Midbrain (tissue), 1 donor: ENCODE results near the gene MPP2.
"Not testable (repeated sequence)": the region's sequence is repeated elsewhere in the genome, so short reads cannot be mapped to it uniquely, and the experiment has no call there.

ENCODE experiments used
- DNase-seq: peaks from one replicate; lab custom pipeline; 2025; lab: John Stamatoyannopoulos, UW

The MPP2 gene

DNA sequence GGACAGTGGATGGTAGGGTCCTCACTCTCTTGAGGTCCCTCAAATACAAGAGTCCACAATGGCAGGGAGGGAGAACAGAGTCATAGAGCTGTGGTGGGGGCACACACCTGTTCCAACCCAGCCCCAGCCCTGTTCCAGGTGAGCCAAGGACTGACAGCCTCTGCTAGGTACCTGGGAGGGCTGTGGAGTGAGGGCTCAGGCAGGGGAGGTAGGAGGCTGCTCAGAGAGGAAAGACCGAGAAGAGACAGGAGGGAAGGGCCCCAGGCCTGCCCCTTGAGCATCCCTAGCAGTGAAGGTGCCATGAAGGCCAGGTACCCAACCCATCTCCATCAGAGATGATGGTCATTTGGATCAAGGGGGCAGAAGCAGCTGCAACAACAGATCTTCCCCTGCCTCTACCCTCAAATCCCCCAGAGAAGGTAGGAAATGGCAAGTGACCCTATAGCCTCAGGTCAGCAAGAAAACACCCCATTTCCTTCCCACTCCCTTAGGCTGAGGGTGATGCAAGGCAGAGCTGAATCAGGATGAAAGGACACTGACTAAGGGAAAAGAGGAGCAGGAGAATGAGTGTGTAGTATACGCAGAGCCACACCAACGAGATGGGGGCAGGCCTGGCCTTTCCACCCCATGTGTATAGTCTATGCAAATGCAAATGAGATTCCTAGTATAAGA, 31.7 kb downstream of the MPP2 start:
- DNase-seq = no peak

DNA sequence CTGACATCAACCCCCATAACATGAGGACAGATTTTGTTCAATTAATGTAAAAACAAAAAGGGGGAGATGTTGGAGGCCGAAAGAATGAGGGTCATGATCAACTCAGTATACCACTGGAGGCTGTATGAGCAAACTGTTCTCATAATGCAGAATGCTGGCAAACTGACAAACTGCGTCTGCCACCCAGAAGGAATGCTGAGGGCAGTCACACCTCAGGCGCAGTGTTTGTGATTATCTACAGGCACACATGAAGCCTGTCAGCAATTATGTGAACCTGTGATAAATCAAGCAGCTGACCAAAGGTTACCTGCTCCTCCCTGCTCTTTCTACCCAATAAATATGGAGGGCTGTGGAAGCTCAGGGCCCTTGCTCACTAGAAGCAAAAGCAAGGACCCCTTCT, 33.0 kb downstream of the MPP2 start:
- DNase-seq = no peak

DNA sequence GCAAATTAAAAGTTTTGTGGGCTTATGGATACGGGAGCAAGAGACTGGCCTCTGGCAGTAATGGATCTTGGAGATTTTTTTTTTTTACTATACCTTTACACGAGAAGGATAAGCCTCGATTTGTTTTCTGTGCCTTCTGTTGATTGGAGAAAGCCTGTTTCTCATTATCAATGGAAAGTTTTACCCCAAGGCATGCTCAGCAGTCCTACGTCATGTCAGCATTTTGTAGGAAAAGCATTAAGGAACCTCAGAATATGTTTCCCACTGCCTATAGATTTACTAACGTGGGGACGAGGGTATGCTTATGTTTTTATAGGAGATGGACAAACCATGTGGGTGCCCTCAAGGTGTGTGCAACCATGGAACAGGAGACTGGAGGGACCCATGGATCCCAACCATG, 33.5 kb downstream of the MPP2 start:
- DNase-seq = no peak

GRCh38 chr17:43873091-43873490, 34.2 kb downstream of the MPP2 start:
- no peak for DNase-seq

GRCh38 chr17:43871946-43872690, 35.2 kb downstream of the MPP2 start:
- no peak for DNase-seq

DNA sequence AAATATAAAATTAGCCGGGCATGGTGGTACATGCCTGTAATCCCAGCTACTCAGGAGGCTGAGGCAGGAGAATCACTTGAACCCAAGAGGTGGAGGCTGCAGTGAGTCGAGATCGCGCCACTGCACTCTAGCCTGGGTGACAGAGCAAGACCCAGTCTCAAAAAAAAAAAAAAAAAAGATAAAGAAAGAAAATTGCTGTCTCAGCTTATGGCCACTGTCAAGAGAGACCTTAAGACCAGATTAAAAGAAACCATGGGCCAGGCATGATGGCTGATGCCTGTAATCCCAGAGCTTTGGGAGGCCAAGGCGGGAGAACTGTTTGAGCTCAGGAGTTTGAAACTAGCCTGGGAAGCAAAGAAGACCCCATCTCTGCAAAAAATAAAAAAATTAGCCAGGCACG, 38.3 kb downstream of the MPP2 start:
- DNase-seq = not testable (repeated sequence)

- no peak for DNase-seq
Observed at GRCh38 chr17:43868226-43868994, 38.9 kb downstream of the MPP2 start.

DNA sequence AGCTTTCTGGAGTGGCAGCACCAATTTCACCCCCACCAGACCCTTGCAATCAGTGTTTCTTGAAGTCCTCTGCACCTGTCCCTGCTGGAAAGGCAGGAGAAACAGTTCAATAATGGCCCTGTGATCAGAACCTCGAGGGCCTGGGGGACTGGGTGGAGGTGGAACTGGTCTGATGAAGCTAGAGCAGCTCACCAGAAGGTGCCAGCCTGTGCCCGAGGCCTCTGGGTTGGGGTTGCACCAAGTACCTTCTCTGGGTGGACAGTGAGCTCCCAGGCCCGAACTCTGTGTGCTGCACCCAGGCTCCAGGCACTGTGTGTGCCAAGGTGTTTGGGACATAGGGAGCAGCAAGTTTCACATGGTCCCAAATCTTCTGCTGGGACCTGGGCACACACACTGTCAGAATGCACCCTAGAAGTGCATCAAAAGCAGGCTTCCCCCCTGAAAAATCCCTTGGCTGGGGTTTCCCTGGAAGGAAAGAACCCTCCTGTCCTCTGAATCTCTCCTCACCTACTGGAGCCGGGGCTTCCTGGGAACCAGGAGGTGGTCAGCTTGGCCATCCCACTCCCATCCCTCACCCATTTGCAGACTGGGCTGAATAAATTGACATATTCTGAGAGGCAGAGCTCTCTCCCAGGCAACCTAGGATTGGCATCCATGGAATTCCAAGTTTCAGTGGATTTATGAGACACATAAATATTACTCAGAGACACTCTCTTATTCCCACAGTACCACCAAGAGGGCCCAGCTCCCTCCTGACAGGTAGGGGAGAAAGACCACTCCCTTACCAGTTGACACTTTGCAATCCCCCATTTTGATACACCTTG, 43.0 kb downstream of the MPP2 start:
- DNase-seq = no peak

DNA sequence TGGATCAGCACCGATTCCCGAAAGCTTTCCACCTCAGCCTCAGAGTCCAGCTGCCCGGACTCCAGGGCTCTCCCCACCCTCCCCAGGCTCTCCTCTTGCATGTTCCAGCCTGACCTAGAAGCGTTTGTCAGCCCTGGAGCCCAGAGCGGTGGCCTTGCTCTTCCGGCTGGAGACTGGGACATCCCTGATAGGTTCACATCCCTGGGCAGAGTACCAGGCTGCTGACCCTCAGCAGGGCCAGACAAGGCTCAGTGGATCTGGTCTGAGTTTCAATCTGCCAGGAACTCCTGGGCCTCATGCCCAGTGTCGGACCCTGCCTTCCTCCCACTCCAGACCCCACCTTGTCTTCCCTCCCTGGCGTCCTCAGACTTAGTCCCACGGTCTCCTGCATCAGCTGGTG, 45.4 kb downstream of the MPP2 start:
- DNase-seq = no peak

DNA sequence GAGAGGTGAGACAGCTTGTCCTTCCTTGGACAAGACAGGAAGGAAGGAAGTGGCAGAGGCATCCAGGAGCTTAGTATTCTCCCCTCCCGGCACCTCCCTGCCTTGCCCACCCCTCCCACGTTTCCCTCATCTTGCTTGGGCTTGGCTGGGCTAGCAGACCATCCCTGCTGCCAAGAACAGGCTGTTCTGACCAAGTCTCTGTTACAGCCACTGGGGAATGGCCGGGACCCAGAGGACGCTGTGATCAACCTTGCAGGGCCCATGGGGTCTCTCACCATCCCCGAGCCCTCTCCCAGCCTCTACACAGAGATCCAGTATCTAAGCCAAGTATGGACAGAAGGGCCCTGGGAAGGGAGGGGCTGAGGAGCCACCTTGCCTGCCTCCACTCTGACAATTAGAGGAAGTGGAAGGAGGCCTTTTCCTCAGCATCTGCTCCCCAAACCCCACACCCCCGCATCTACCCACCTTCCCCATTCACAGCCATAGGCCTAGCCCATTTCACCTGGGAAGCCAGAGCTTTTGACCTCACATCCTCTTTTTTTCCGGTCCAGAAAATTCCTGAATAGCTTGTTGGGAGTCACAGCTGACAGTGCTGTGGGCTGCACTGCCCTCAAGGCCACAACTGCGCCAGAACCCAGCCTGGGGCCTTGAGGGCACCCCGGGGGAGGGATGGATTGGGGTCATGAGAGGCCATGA, 46.3 kb downstream of the MPP2 start:
- peak; percentile 11 for DNase-seq

DNA sequence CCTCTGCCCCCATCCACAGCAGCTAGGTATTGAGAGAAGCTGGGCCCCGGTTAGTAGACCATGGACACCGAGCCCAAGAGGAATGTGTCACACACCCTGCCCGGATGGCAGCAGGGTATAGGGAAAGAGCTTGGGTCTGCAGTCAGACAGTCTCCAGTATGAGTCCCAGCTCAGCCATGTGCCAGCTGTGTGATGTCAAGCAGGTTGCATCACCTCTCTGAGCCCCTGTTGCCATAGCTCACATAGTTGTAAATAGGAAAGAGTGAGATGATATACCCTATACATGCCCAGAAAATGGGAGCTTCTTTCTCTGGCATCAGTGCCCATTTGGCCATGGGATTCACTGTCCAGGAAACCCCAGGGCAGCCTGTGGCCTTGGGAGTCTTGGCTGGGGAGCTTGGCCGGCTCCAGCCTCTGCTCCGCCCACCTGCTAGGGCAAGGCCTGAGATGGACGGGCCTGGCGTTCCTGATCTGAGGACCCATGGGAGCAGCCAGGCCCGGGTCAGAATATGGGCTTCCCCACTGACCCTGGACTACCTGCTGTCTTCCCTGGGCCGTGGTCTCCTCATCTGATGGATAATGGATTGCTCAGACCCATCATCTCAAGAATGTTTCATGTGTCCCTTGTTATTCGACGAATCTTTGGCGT, 47.1 kb downstream of the MPP2 start:
- no peak for DNase-seq

GRCh38 chr17:43857957-43858600, 49.3 kb downstream of the MPP2 start:
- no peak for DNase-seq

DNA sequence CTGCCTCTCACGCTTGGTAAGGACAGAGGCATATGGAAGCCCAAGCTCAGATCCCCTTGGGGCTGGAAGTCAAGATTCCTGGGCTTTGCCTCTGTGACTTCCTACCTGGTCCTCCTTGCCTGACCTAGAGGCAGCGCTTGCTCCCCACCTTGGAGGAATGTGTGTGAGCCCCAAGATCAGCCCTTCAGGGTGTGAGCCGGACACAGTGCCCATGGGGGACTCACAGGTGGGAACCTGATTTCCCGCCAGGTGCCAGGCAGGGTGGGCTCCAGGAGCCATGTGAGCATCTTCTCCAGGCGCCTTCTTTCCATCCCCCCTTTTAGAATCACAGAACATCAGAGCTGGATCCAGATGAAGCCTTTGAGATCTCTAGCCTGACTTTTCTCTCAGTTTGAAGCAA, 50.2 kb downstream of the MPP2 start:
- DNase-seq = no peak

DNA sequence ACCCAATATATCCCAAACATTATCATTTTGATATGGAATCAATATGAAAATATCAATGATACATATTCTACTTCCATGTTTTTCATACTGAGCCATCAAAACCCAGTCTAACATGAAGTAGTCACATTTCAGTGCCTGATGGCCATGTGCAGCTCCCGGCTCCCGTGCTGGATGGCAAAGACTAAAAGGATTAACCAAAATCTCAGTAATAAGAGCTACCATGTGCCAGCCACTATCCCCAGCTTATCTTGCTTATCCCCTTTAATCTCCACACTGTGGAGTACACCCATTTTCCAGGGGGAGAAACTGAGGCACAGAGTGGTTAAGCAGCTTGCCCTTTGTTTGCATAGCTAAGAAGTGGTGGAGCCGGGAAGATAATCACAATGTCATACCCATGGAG, 51.2 kb downstream of the MPP2 start:
- DNase-seq = no peak

- DNase-seq = no peak
Observed at GRCh38 chr17:43855061-43855460, 52.3 kb downstream of the MPP2 start.

DNA sequence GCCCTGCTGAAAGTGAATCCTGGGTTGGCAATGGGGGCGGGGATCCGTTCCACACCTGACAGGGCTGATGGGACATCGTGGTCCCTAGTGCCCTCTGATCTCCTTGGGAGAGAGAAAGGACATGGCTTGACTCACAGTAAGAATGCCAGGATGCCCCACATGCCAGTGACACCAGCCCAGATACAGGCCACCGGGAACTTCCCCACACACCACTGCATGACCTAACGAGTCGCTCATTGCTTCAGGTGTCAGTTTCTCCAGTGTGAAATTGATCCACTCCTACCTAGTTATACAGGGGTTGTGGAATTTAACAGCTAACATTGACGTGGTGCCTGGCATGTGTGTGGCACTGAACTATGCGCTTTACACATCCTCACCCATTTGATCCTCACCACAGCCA, 52.8 kb downstream of the MPP2 start:
- no peak for DNase-seq

GRCh38 chr17:43853546-43853945, 53.8 kb downstream of the MPP2 start:
- no peak for DNase-seq

- DNase-seq = no peak
Observed at GRCh38 chr17:43852571-43852970, 54.8 kb downstream of the MPP2 start.

DNA sequence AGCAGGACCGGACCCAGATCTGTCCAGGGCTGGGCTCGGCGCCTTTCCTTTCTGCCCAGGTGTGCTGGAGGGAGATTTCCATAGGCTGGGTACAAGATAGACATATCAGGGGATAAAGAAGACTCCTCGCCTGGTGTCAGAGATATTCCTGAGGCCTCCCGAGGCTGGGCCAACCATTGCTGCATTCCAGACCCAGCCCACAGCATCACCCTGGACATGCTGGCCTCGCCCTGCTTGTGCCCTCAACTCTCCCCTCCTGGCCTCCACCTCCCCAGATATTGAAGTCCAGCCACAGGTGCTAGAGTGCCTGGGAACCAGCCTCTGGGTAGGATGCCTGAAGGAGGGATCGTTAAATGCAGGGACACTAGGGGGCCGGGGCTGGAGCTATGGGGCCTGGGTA, 58.2 kb downstream of the MPP2 start:
- DNase-seq = no peak

GRCh38 chr17:43848601-43849000, 58.7 kb downstream of the MPP2 start:
- DNase-seq = no peak

DNA sequence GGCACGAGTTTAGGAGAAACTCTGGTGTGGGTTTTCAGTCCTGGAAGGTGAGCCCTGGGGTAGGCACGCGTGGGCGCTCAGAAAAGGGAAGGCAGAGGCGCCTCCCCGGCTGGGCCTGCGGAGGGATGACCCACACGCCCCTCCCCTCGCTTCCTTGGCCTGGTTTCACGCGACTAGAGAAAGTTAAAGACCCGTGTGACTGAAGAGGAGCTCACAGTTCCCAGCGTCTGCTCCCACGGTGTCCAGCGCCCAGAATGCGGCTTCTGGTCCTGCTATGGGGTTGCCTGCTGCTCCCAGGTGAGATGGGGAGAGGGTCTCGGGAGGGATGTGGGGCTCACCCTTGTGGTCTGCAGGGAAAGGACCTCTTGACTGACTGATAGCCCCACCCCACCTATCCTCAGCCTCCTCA, 60.4 kb downstream of the MPP2 start, which contains the start of gene CD300LG:
Gene CD300LG (plus strand): TSS at position 214 of the 409 bp plus-strand sequence. CDS start 41 bp downstream, at position 255.
- no peak for DNase-seq
